Measurements from ENCODE around the gene CTSH.

Gene CTSH

DNA sequence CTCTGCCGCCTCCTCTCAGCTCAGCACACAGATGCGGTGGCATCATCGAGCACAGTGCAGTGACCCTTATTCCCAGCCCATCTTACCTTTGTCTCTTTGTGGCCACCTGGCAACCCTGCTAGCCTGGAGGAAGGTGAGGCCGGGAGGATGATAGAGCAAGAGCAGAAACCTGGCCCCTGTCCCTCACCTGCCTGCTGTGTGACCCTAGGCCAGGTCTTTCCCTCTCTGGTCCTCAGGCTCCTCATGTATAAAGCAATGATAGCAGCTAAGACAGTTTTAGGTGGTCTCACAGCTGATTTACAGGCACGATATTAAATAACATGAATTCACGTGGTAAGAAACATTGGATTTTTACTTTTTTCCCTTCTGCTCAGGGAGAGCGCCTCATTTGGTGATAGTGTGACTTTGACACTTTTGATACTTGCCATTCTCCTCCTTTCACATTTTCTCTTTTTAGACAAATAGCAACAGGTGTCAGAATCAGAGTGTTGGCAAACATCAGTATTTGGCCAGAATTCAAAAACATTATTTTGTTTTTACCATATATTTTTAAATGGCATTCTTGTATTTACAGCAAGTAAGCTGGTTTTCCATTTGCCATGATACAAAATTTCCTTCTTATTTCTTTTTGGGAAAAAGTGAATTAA, 29.5 kb upstream of the CTSH start:
- in situ Hi-C loops (cut with HindIII; ENCODE audit: low pct_ligation_motif_present, low sequenced_read_pairs), result no loop called here
- TF ChIP-seq, protein P1, sequence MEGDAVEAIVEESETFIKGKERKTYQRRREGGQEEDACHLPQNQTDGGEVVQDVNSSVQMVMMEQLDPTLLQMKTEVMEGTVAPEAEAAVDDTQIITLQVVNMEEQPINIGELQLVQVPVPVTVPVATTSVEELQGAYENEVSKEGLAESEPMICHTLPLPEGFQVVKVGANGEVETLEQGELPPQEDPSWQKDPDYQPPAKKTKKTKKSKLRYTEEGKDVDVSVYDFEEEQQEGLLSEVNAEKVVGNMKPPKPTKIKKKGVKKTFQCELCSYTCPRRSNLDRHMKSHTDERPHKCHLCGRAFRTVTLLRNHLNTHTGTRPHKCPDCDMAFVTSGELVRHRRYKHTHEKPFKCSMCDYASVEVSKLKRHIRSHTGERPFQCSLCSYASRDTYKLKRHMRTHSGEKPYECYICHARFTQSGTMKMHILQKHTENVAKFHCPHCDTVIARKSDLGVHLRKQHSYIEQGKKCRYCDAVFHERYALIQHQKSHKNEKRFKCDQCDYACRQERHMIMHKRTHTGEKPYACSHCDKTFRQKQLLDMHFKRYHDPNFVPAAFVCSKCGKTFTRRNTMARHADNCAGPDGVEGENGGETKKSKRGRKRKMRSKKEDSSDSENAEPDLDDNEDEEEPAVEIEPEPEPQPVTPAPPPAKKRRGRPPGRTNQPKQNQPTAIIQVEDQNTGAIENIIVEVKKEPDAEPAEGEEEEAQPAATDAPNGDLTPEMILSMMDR (IDR thresholded peaks at IDR 0.05; ENCODE audit: low read depth, low read length, missing control alignments), result no peak
- no peak overlapping the region for H3K27ac ChIP-seq
- no peak overlapping the region for H3K4me3 ChIP-seq (ENCODE audit: low read depth, low read length)
- no peak for DNase-seq
- no peaks in the 10 kb centered on the region for H3K36me3 ChIP-seq (replicated peaks)
- H3K27me3 ChIP-seq (replicated peaks), result no peaks in the 10 kb centered on the region

DNA sequence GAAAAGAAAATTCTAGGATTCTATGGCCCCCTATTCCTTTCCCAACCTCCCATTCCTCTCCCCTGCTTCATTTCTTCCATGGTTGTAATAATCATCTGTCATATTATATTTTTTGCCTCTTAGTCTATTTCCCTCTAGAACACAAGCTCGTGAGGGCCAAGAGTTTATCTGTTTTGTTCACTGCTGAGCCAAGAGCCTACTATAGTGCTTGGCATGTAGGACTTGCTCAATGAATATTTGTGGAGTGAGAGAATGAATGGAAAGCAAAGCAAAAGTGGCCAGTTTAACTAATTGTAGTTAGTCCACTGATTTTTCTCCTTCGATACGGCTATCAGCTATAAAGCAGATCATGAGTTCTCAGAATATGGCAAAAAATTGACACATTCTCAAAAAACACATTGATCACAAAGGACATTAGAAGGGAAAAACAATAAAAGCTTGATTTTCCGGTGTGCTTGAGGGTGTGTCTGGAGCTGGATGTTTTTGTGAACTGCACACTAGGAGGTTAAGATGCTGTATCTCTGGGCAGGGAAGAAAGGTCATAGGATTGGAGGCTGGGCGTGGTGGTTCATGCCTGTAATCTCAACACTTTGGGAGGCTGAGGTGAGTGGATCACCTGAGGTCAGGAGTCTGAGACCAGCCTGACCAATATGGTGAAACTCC, 25.0 kb upstream of the CTSH start:
- peak; percentile 11 for DNase-seq
- Histone ChIP-seq H3K36me3 (replicated peaks) (no peaks in the 10 kb centered on the region), H3K27ac (no peak overlapping the region), H3K4me3 (ENCODE audit: low read depth, low read length) (no peak overlapping the region), H3K27me3 (replicated peaks) (no peaks in the 10 kb centered on the region)
- TF ChIP-seq, protein P1 (IDR thresholded peaks at IDR 0.05; ENCODE audit: low read depth, low read length, missing control alignments), result no peak
- in situ Hi-C loops (cut with HindIII; ENCODE audit: low pct_ligation_motif_present, low sequenced_read_pairs), result no loop called here

DNA sequence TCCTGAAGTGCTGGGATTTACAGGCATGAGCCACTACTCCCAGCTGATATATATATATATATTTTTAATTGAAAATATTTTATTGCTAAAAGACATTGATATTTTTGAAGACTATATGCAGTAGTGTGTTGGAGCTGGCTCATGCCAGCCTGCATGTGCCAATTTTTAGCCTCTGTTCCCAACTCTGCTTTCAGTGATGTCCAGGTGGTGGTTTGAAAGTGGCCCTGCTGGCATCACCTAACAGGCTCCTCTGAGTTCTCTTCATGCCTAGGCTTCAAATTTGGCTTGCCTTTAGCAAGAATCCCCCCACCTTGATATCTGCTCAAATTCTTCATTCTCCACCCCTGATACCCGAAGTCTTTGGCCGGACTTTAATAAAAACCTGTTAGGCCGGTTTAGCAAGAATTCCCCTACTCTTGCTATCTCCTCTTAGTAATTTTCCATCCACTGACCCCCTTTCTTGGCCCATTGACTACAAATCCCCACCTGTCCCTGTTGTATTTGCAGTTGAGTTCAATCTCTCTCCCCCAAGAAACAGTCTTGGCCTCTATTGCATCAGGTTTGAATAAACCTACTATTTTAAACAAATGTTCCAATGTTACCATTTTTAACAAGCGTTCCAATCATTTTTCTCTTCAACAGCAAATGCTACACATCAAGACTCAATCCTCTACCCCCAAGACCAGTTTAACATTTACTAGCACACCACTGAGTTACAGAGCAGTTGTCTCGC, 23.9 kb upstream of the CTSH start:
- no peak for DNase-seq
- in situ Hi-C loops (cut with HindIII; ENCODE audit: low pct_ligation_motif_present, low sequenced_read_pairs), result no loop called here
- Histone ChIP-seq H3K27me3 (replicated peaks) (no peaks in the 10 kb centered on the region), H3K36me3 (replicated peaks) (no peaks in the 10 kb centered on the region), H3K4me3 (ENCODE audit: low read depth, low read length) (no peak overlapping the region), H3K27ac (no peak overlapping the region)
- TF ChIP-seq, protein P1 (IDR thresholded peaks at IDR 0.05; ENCODE audit: low read depth, low read length, missing control alignments), result no peak

DNA sequence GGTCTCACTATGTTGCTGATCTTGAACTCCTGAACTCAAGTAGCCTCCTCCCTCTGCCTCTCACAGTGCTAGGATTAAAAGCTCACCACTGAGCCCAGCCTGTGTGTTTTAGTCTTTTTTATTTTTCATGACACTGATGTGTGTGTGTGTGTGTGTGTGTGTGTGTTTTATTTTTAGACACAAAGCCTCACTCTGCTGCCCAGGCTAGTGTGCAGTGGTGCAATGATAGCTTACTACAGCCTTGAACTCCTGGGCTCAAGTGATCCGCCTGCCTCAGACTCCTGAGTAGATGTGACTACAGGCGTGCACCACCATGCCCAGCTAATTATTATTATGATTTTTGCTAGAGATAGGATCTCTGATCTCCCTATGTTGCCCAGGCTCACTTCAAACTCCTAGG, 23.3 kb upstream of the CTSH start:
- TF ChIP-seq, protein P1 (IDR thresholded peaks at IDR 0.05; ENCODE audit: low read depth, low read length, missing control alignments), result no peak
- H3K4me3 ChIP-seq (ENCODE audit: low read depth, low read length), result no peak overlapping the region
- no peak for DNase-seq
- H3K36me3 ChIP-seq (replicated peaks), result no peaks in the 10 kb centered on the region
- in situ Hi-C loops (cut with HindIII; ENCODE audit: low pct_ligation_motif_present, low sequenced_read_pairs), result no loop called here
- no peak overlapping the region for H3K27ac ChIP-seq
- H3K27me3 ChIP-seq (replicated peaks), result no peaks in the 10 kb centered on the region

DNA sequence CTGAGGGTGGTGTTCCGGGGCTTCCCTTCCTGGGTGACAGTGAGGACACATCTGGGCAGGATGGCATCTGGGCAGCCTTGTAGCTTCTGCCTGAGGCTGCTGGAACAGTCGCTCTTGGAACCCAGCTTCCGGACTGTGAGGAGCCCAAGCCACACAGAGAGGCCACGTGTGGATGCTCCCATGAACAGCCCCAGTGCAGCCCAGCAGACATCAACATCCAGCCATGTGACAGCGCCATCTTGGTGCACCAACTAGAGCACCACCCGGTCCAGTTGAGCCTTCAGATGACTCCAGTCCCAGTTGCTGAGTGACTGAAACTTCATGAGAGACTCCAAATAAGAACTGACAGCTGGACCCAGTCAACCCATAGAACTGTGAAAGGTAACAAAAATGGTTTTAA, 15.5 kb upstream of the CTSH start:
- TF ChIP-seq, protein P1 (IDR thresholded peaks at IDR 0.05; ENCODE audit: low read depth, low read length, missing control alignments), result no peak
- Histone ChIP-seq H3K4me3 (ENCODE audit: low read depth, low read length) (no peak overlapping the region), H3K27ac (no peak overlapping the region), H3K36me3 (replicated peaks) (no peaks in the 10 kb centered on the region), H3K27me3 (replicated peaks) (no peaks in the 10 kb centered on the region)
- no peak for DNase-seq
- in situ Hi-C loops (cut with HindIII; ENCODE audit: low pct_ligation_motif_present, low sequenced_read_pairs), result no loop called here
